Gastroesophageal sphincter (tissue), 3 donors: ENCODE results near the gene KIRREL3.

Experiments
- CTCF ChIP-seq, 4 experiments: fragments of 200-600 bp in 2 of 4; fragments of 450-650 bp in 2 of 4; sonication (generic) in 1 of 4; IDR thresholded peaks; one replicate each; pipeline ENCODE4 v1.5.1; 2017 to 2019; ENCODE audit warnings: antibody characterized with exemption in 4 of 4, mild to moderate bottlenecking in 2 of 4, moderate library complexity in 2 of 4
- EP300 ChIP-seq: sonication (generic); formaldehyde crosslinking; IDR thresholded peaks from one replicate; pipeline ENCODE4 v1.6.1; 2017; ENCODE audit warnings: antibody characterized with exemption, mild to moderate bottlenecking
- POLR2A ChIP-seq, 2 donors: fragments of 450-650 bp; IDR thresholded peaks; one replicate each; pipeline ENCODE4 v1.6.1; 2017; ENCODE audit warnings: antibody characterized with exemption in 2 of 2, mild to moderate bottlenecking in 2 of 2, moderate library complexity in 1 of 2
- POLR2AphosphoS5 ChIP-seq: sonication (generic); formaldehyde crosslinking; IDR thresholded peaks from one replicate; pipeline ENCODE4 v1.6.1; 2017; ENCODE audit warnings: antibody characterized with exemption

- TF ChIP-seq CTCF (IDR thresholded peaks at IDR 0.05) (no peak), EP300 (no peak), POLR2AphosphoS5 (no peak), POLR2A (IDR thresholded peaks at IDR 0.05) (no peak)
These were observed 137.1 kb downstream of the KIRREL3 start for GRCh38 chr11:126863294-126863997.
